Measurements from ENCODE around the gene ZNF593OS. TPM values are rescaled to one million over a fixed set of nuclear protein-coding genes. Genes with fewer than 3 reads are reported as not detected.

Gene ZNF593OS
- total RNA-seq, 4 donors from 2014 or later = 0.66 TPM; not detected in 2

DNA sequence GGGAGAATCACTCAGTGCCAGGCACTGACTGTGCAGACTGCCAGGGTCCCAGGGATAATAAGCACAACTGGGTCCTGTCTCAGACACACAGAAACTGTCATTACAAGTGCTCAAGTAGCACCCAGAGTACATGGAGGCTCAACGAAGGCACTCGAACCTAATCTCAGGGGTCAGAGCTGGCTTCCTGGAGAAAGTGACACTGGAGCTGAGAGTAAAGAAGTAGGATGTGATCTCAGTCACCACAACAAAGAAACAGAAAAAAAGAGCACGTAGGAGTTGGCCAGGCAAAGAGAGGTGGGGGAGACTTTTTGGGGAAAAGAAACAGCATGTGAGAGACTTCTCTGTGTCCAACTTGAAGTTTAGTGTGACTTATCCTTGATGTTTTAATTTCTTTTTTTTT is 20.1 kb upstream of the ZNF593OS start:
- H3K27me3 ChIP-seq = no peaks in the 10 kb centered on the region
- H3K36me3 ChIP-seq = peaks cover 0 to 28% of the 10 kb centered on the region in 2 donors
- no peak overlapping the region for H3K4me3 ChIP-seq
- in situ Hi-C loops (cut with MboI; ENCODE audit: low sequenced_read_pairs in 4 of 4) = no loop called here
- TF ChIP-seq, protein P1, sequence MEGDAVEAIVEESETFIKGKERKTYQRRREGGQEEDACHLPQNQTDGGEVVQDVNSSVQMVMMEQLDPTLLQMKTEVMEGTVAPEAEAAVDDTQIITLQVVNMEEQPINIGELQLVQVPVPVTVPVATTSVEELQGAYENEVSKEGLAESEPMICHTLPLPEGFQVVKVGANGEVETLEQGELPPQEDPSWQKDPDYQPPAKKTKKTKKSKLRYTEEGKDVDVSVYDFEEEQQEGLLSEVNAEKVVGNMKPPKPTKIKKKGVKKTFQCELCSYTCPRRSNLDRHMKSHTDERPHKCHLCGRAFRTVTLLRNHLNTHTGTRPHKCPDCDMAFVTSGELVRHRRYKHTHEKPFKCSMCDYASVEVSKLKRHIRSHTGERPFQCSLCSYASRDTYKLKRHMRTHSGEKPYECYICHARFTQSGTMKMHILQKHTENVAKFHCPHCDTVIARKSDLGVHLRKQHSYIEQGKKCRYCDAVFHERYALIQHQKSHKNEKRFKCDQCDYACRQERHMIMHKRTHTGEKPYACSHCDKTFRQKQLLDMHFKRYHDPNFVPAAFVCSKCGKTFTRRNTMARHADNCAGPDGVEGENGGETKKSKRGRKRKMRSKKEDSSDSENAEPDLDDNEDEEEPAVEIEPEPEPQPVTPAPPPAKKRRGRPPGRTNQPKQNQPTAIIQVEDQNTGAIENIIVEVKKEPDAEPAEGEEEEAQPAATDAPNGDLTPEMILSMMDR (IDR thresholded peaks at IDR 0.05 in 4 of 5, conservative IDR thresholded peaks at IDR 0.05 in 1 of 5) = no peak
- no peak for TF ChIP-seq POLR2A (IDR thresholded peaks at IDR 0.05)
- H3K27ac ChIP-seq = no peak overlapping the region
- H3K9me3 ChIP-seq = no peaks in the 10 kb centered on the region
- no peak for ATAC-seq
- no peak for DNase-seq
- H3K4me1 ChIP-seq = no peaks in the 10 kb centered on the region
- intact Hi-C loops (cut with DNase I; ENCODE audit: low total_unique reads) = no loop called here

DNA sequence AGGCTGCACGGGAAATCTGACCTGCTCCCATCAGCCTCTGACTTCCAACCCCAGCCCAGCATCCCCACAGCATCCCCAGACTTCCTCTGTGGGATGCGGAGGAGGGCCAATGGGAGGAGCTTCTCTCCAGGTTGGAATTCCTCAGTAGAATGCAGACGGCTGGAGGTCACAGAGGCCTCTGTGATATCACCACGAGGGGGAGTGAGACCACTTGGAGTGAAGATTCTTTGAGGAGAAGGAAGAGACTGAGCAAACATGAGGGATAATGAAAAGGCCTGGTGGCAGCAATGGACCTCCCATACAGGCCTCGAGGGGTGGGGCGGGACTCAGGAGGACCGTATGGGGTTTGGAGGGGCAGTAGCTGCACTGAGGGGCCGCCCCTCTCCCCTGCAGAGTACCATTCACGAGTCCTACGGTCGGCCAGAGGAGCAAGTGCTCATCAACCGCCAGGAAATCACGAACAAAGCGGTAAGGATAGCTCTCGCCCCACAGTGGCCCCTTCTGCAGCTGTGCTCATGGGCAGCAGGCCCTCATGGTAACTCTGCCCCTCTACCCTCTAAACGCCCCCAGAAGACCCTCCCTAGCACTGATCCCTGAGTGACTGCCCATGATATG is 18.8 kb upstream of the ZNF593OS start, which contains the start of gene CATSPER4:
Gene CATSPER4, plus strand, starts transcription at position 230 of the 615 bp plus-strand sequence. Its CDS starts 26 bp downstream, at position 256.
- Histone ChIP-seq H3K27ac (no peak within 1 kb of the TSS), H3K9me3 (no peaks in the 10 kb centered on the region), H3K4me1 (no peaks in the 10 kb centered on the region), H3K27me3 (no peaks in the 10 kb centered on the region), H3K4me3 (no peak within 1 kb of the TSS), H3K36me3 (peaks cover 0 to 40% of the 10 kb centered on the region in 2 donors)
- DNase-seq (no peak), ATAC-seq (peak in 1 of 2 donors; percentile 66)
- TF ChIP-seq POLR2A (IDR thresholded peaks at IDR 0.05) = no peak
- TF ChIP-seq, protein P1 (IDR thresholded peaks at IDR 0.05 in 4 of 5, conservative IDR thresholded peaks at IDR 0.05 in 1 of 5) = peak in 4 of 5 experiments; percentile 8 to 45 (median 26)
- in situ Hi-C loops (cut with MboI; ENCODE audit: low sequenced_read_pairs in 4 of 4) (no loop called here), intact Hi-C loops (cut with DNase I; ENCODE audit: low total_unique reads) (no loop called here)

DNA sequence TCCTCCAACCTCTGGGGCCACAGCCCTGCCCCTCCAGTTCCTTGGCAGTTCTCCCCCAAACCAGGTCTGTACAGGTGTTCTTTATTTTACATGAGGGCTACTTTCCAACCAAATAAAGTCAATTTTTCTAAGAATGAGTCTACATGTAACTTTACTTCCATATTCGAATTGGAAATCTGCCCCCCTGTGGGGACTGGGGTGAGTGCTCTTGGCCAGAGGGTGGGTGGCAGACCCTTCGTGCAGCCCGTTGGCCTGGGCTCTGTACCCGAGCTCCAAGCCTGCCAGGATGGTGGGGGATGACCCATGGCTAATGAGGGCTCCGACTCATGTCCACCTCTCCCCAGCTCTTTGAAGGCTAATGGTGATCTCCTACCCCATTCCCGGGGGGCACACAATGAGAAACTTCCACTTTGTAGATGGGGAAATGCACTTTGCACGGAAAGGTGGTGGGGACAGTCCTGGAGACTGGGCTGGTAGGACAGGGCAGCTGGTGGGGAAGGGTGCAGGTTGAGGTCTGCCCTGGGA is 18.2 kb upstream of the ZNF593OS start:
- ATAC-seq (no peak), DNase-seq (no peak)
- in situ Hi-C loops (cut with MboI; ENCODE audit: low sequenced_read_pairs in 4 of 4) = no loop called here
- no peaks in the 10 kb centered on the region for H3K9me3 ChIP-seq
- no peaks in the 10 kb centered on the region for H3K27me3 ChIP-seq
- peaks cover 0 to 43% of the 10 kb centered on the region in 2 donors for H3K36me3 ChIP-seq
- H3K27ac ChIP-seq = no peak overlapping the region
- H3K4me3 ChIP-seq = no peak overlapping the region
- no peaks in the 10 kb centered on the region for H3K4me1 ChIP-seq
- intact Hi-C loops (cut with DNase I; ENCODE audit: low total_unique reads) = no loop called here
- TF ChIP-seq, protein P1 (IDR thresholded peaks at IDR 0.05 in 4 of 5, conservative IDR thresholded peaks at IDR 0.05 in 1 of 5) = no peak
- no peak for TF ChIP-seq POLR2A (IDR thresholded peaks at IDR 0.05)

DNA sequence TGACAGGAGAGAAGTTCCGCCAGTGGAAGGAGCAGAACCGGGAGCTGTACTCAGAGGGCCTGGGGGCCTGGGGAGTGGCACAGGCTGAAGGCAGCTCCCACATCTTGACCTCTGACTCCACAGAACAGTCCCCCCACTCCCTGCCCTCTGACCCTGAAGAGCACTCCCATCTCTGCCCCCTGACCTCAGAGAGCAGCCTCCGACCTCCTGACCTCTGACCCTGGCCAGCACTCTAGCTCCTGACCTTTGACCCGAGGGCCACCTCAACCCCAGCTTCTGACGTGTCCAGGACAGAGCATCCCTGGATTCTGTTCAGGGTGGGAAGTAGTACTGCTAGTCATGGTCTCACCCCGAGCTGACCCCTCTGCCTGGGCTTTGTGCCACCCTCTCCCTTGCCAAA is 17.7 kb upstream of the ZNF593OS start:
- no peak for DNase-seq
- Histone ChIP-seq H3K9me3 (no peaks in the 10 kb centered on the region), H3K27me3 (no peaks in the 10 kb centered on the region), H3K4me3 (no peak overlapping the region), H3K27ac (no peak overlapping the region), H3K36me3 (peaks cover 0 to 48% of the 10 kb centered on the region in 2 donors), H3K4me1 (peaks cover 0 to 2% of the 10 kb centered on the region in 2 donors)
- ATAC-seq = no peak
- intact Hi-C loops (cut with DNase I; ENCODE audit: low total_unique reads) (no loop called here), in situ Hi-C loops (cut with MboI; ENCODE audit: low sequenced_read_pairs in 4 of 4) (no loop called here)
- TF ChIP-seq POLR2A (IDR thresholded peaks at IDR 0.05) = no peak
- TF ChIP-seq, protein P1 (IDR thresholded peaks at IDR 0.05 in 4 of 5, conservative IDR thresholded peaks at IDR 0.05 in 1 of 5) = no peak
